ENCODE results near the gene UMAD1. TPM values are rescaled to one million over a fixed set of nuclear protein-coding genes. Genes with fewer than 3 reads are reported as not detected.

The UMAD1 gene
- total and polyA plus RNA-seq, 2 donors (not counting 3 experiments of a cell fraction or from before 2014, with no cell fraction given) = 5.6 to 6.6 TPM

- CTCF ChIA-PET = no interaction called here
- POLR2A ChIA-PET = no interaction called here
- Histone ChIP-seq H3K36me3 (ENCODE audit: control insufficient read depth in 2 of 2, extremely low read depth in 1 of 2, insufficient read depth in 2 of 2, low read length in 2 of 2) (no peaks in the 10 kb centered on the region), H2AFZ (ENCODE audit: low read depth, low read length) (no peak overlapping the region), H3K9ac (replicated peaks; ENCODE audit: extremely low read depth, insufficient read depth, low read length) (no peak overlapping the region), H3K9me3 (replicated peaks; ENCODE audit: control insufficient read depth, insufficient read depth, low read length) (no peaks in the 10 kb centered on the region), H3K4me2 (ENCODE audit: insufficient read depth, low read length) (no peak overlapping the region), H3K4me1 (ENCODE audit: control insufficient read depth, extremely low read depth, insufficient read depth, low read length) (no peaks in the 10 kb centered on the region), H3K27ac (ENCODE audit: insufficient read depth, low read depth, low read length) (no peak overlapping the region), H3K9me1 (replicated peaks; ENCODE audit: control insufficient read depth, extremely low read depth, insufficient read depth, low read length) (no peaks in the 10 kb centered on the region), H3K4me3 (replicated peaks in 1 of 3; ENCODE audit: insufficient read depth in 1 of 3, low read depth in 1 of 3, low read length in 3 of 3) (no peak overlapping the region), H4K20me1 (replicated peaks; ENCODE audit: control insufficient read depth, extremely low read depth, insufficient read depth, low read length) (no peaks in the 10 kb centered on the region), H3K27me3 (ENCODE audit: control insufficient read depth in 2 of 2, insufficient read depth in 2 of 2, low read length in 2 of 2) (no peaks in the 10 kb centered on the region), H3K79me2 (ENCODE audit: control insufficient read depth, insufficient read depth, low read length) (no peaks in the 10 kb centered on the region)
- dilution Hi-C loops (cut with MboI; ENCODE audit: extremely low pct_ligation_motif_present, low sequenced_read_pairs) = no loop called here
- DNase-seq (ENCODE audit: low read depth, low spot score) = no peak
- FAIRE-seq = no peak
- no TSS peak for BruUV-seq (replicated peaks)
- intact Hi-C loops (cut with micrococcal nuclease) = no loop called here
- TF ChIP-seq MAX (IDR thresholded peaks at IDR 0.05; ENCODE audit: insufficient read depth, insufficient read length) (no peak), JUN (IDR thresholded peaks at IDR 0.05; ENCODE audit: borderline replicate concordance, insufficient read depth, insufficient read length, low read depth) (no peak), POLR2A (IDR thresholded peaks at IDR 0.05; ENCODE audit: low read depth, low read length) (no peak)
- TF ChIP-seq, protein P1, sequence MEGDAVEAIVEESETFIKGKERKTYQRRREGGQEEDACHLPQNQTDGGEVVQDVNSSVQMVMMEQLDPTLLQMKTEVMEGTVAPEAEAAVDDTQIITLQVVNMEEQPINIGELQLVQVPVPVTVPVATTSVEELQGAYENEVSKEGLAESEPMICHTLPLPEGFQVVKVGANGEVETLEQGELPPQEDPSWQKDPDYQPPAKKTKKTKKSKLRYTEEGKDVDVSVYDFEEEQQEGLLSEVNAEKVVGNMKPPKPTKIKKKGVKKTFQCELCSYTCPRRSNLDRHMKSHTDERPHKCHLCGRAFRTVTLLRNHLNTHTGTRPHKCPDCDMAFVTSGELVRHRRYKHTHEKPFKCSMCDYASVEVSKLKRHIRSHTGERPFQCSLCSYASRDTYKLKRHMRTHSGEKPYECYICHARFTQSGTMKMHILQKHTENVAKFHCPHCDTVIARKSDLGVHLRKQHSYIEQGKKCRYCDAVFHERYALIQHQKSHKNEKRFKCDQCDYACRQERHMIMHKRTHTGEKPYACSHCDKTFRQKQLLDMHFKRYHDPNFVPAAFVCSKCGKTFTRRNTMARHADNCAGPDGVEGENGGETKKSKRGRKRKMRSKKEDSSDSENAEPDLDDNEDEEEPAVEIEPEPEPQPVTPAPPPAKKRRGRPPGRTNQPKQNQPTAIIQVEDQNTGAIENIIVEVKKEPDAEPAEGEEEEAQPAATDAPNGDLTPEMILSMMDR (IDR thresholded peaks at IDR 0.05; ENCODE audit: extremely low read depth in 1 of 2, insufficient read depth in 1 of 2, low read depth in 1 of 2, low read length in 2 of 2) = no peak
Measured at GRCh38 chr7:7789551-7789988, 149.0 kb downstream of the UMAD1 start.

GRCh38 chr7:7790041-7790741, 149.6 kb downstream of the UMAD1 start:
- Histone ChIP-seq H3K79me2 (ENCODE audit: control insufficient read depth, insufficient read depth, low read length) (no peaks in the 10 kb centered on the region), H3K4me3 (replicated peaks in 1 of 3; ENCODE audit: insufficient read depth in 1 of 3, low read depth in 1 of 3, low read length in 3 of 3) (no peak overlapping the region), H3K9me3 (replicated peaks; ENCODE audit: control insufficient read depth, insufficient read depth, low read length) (no peaks in the 10 kb centered on the region), H3K9me1 (replicated peaks; ENCODE audit: control insufficient read depth, extremely low read depth, insufficient read depth, low read length) (no peaks in the 10 kb centered on the region), H3K27me3 (ENCODE audit: control insufficient read depth in 2 of 2, insufficient read depth in 2 of 2, low read length in 2 of 2) (no peaks in the 10 kb centered on the region), H3K4me1 (ENCODE audit: control insufficient read depth, extremely low read depth, insufficient read depth, low read length) (no peaks in the 10 kb centered on the region), H3K36me3 (ENCODE audit: control insufficient read depth in 2 of 2, extremely low read depth in 1 of 2, insufficient read depth in 2 of 2, low read length in 2 of 2) (no peaks in the 10 kb centered on the region), H3K4me2 (ENCODE audit: insufficient read depth, low read length) (no peak overlapping the region), H3K27ac (ENCODE audit: insufficient read depth, low read depth, low read length) (no peak overlapping the region), H3K9ac (replicated peaks; ENCODE audit: extremely low read depth, insufficient read depth, low read length) (no peak overlapping the region), H4K20me1 (replicated peaks; ENCODE audit: control insufficient read depth, extremely low read depth, insufficient read depth, low read length) (no peaks in the 10 kb centered on the region), H2AFZ (ENCODE audit: low read depth, low read length) (no peak overlapping the region)
- dilution Hi-C loops (cut with MboI; ENCODE audit: extremely low pct_ligation_motif_present, low sequenced_read_pairs) = no loop called here
- BruUV-seq (replicated peaks) = no TSS peak
- ChIA-PET POLR2A (no interaction called here), CTCF (no interaction called here)
- intact Hi-C loops (cut with micrococcal nuclease) = no loop called here
- no peak for TF ChIP-seq JUN (IDR thresholded peaks at IDR 0.05; ENCODE audit: borderline replicate concordance, insufficient read depth, insufficient read length, low read depth)
- TF ChIP-seq EZH2 (IDR thresholded peaks at IDR 0.05; ENCODE audit: borderline replicate concordance, low read depth, low read length, severe bottlenecking) = no peak
- TF ChIP-seq POLR2AphosphoS5 (IDR thresholded peaks at IDR 0.05; ENCODE audit: insufficient read depth, low read depth, low read length) = no peak
- no peak for TF ChIP-seq GATA2 (IDR thresholded peaks at IDR 0.05; ENCODE audit: insufficient read depth, insufficient read length, low read depth, low read length)
- TF ChIP-seq FOS (IDR thresholded peaks at IDR 0.05; ENCODE audit: borderline replicate concordance, insufficient read depth, low read length) = no peak
- TF ChIP-seq MAX (IDR thresholded peaks at IDR 0.05; ENCODE audit: insufficient read depth, insufficient read length) = no peak
- TF ChIP-seq POLR2A (IDR thresholded peaks at IDR 0.05; ENCODE audit: low read depth, low read length) = no peak
- no peak for TF ChIP-seq MYC (IDR thresholded peaks at IDR 0.05; ENCODE audit: low read depth, low read length)
- TF ChIP-seq, protein P1 (IDR thresholded peaks at IDR 0.05; ENCODE audit: extremely low read depth in 1 of 2, insufficient read depth in 1 of 2, low read depth in 1 of 2, low read length in 2 of 2) = no peak
- no peak for DNase-seq (ENCODE audit: low read depth, low spot score)
- FAIRE-seq = no peak
